LNCaP clone FGC (cell line): ENCODE data around the gene RTF1.
A peak's percentile ranks its signal among the peaks of the same experiment; 100 is the strongest.
"Not testable (repeated sequence)": the region's sequence is repeated elsewhere in the genome, so short reads cannot be mapped to it uniquely, and the experiment has no call there.

Experiments
- DNase-seq: peaks from one replicate; pipeline ENCODE4 v3.0.0-alpha.2; 2011; ENCODE audit warnings: low read depth
- H3K4me3 ChIP-seq: 2 replicates; pipeline ENCODE4 v1.5.1; 2011; ENCODE audit warnings: mild to moderate bottlenecking, low read depth, low read length, control low read depth
- TF ChIP-seq, protein P1 (sequence below): IDR thresholded peaks from 2 replicates; pipeline ENCODE4 v1.5.1; 2012; ENCODE audit warnings: mild to moderate bottlenecking; ENCODE audit not compliant: control insufficient read depth, insufficient read depth; ENCODE audit errors: extremely low read depth

RTF1 gene

DNA sequence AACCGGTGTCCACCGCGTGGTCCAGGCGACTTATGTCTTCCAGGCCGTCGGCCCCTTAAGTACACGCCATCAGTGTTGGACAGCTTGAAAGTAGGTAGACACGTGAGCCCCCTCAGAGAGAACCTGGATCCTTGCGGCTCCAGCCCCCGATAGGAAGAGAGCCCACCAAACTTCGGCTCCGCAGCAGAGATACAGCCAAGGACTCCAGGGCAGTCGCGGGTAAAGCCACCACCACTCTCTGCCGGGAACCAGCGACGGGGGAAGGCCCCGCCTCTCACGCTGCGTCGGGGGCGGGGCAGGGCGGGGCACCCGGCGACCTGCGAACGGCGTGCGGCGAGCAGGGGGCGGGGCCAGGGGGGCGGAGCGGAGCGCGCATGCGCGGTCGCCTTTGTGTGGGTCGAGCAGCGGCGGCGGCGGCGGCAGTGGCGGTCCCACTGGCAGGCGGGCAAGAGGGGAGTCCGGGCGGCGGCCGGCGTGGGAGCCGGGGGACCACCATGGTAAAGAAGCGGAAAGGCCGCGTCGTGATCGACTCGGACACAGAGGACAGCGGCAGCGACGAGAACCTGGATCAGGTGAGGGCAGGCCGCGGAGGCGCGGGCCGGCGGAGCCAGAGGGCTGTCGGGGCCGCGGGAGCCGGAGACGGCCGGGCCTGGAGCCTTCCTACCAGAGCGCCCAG, at the start of gene RTF1:
TSS of gene RTF1 (plus strand) at position 354 of the 676 bp plus-strand sequence. CDS start at position 375, 21 bp downstream.
- no peak for DNase-seq
- TF ChIP-seq, protein P1, sequence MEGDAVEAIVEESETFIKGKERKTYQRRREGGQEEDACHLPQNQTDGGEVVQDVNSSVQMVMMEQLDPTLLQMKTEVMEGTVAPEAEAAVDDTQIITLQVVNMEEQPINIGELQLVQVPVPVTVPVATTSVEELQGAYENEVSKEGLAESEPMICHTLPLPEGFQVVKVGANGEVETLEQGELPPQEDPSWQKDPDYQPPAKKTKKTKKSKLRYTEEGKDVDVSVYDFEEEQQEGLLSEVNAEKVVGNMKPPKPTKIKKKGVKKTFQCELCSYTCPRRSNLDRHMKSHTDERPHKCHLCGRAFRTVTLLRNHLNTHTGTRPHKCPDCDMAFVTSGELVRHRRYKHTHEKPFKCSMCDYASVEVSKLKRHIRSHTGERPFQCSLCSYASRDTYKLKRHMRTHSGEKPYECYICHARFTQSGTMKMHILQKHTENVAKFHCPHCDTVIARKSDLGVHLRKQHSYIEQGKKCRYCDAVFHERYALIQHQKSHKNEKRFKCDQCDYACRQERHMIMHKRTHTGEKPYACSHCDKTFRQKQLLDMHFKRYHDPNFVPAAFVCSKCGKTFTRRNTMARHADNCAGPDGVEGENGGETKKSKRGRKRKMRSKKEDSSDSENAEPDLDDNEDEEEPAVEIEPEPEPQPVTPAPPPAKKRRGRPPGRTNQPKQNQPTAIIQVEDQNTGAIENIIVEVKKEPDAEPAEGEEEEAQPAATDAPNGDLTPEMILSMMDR = no peak
- H3K4me3 ChIP-seq = peak within 1 kb of the TSS; percentile 96

DNA sequence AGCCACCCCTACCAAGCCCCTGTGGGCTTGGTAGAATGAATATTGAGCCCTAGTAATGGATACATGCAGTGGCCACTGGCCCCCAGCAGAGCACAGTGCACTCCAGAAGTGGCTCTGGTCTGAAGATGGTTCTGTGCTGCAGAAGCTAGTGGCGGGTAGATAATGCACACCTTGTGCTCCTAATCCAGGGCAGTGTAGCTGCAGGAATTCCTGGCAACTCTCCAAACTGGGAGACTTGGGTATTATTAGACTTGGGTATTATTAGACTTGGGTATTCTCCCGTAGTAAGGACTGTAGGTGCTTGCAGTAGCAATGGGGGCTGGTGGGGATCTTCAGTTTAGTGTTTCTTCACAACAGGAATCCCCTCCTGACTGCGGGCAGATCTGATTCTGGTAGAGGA, 49.5 kb upstream of the RTF1 start:
- no peak for DNase-seq
- TF ChIP-seq, protein P1 = no peak
- H3K4me3 ChIP-seq = no peak overlapping the region

DNA sequence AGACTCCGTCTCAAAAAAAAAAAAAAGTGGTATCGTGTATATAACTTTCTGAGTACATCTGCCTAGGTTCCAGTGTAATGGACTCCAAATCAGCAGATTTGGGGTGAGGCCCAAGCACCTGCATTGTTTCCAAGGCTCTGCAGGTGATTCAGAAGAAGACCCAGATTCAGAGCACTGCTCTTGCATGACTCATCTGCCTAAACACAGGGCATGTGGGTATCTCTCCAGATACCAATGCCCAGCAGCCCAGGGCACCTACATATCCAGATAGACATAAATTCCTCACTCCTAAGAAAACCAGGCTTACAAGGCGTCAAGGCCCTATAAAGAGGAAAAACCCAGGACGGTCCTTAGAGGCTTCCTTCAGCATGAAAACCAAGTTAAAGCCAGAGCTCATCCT, 38.9 kb upstream of the RTF1 start:
- no peak overlapping the region for H3K4me3 ChIP-seq
- no peak for DNase-seq
- TF ChIP-seq, protein P1 = no peak

DNA sequence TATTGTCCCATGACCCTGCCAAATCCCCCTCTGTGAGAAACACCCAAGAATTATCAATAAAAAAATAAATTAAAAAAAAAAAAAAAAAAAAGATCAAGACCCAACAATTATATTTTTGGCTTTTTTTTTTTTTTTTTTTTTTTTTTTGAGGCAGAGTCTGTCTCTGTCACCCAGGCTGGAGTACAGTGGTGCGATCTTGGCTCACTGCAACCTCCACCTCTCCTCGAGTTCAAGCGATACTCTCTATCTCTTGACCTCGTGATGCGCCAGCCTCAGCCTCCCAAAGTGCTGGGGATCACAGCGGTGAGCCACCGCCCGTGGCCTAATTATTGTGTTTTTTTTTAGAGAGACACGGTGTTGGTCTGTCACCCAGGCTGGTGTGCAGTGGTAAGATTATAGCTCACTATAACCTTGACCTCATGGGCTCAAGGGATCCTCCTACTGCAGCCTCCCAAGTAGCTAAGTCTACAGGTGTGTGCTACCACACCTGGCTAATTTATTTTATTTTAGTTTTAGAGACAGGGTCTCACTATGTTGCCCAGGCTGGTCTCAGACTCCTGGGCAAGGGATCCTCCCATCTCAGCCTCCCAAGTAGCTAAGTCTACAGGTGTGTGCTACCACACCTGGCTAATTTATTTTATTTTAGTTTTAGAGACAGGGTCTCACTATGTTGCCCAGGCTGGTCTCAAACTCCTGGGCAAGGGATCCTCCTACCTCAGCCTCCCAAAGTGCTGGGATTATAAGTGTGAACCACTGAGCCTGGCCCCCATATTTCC, 32.7 kb upstream of the RTF1 start:
- DNase-seq, H3K4me3 ChIP-seq: not testable (repeated sequence)

DNA sequence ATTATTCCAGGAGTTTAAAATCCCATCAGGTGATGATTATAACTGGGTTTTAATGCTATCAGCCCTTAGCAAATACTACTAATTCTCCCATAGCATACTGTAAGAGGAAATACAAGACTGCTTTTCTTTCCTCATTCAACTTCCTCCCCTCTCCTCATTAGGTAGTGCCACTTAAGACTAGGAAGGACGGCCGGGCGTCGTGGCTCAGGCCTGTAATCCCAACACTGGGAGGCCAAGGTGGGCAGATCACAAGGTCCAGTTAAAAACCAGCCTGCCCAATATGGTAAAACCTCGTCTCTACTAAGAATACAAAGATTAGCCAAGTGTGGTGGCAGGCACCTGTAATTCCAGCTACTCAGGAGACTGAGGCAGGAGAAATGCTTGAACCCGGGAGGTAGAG, 29.2 kb upstream of the RTF1 start:
- no peak overlapping the region for H3K4me3 ChIP-seq
- DNase-seq = no peak
- TF ChIP-seq, protein P1 = no peak

DNA sequence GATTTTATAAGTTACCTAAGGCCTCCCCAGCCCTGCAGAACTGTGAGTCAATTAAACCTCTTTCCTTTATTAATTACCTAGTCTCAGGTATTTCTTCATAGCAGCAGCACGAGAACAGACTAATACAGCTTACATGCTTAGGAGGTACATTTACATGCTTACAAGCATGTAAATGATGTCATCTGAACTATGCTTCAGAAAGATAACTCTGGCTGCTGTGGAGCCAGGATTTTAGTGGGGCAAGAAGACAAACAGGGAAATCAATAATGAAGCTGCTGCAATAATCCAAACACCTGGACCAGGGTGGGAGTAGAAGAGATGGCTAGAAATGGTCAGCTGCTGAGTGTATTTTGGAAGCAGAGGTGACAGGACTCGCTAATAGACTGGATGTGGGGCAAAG, 24.2 kb upstream of the RTF1 start:
- H3K4me3 ChIP-seq = no peak overlapping the region
- TF ChIP-seq, protein P1 = no peak
- DNase-seq = no peak

DNA sequence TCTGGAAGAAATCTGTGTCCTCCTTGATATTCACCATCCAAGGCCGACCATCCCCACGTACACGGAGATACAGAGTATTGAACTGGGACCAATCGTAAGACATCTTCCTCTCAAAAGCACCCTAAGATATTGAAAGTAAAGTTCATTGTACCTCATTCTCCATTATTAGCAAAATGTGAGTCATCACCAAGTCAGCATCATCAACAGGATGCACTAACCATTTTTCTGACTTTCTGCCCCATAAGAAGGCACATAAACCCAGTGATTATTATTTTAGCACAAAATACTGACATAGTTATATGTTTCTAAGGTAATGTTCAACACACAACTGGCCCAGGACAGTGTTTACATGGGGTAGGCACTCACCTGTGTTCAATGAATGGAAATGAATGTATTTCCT, 22.0 kb upstream of the RTF1 start:
- H3K4me3 ChIP-seq = no peak overlapping the region
- DNase-seq = no peak
- TF ChIP-seq, protein P1 = no peak
